GM18867 (cell line): ENCODE measurements around the gene RAD21L1.

Experiments used
- ATAC-seq: cut with Tn5 transposase; IDR thresholded peaks from one replicate; pipeline ENCODE4 v1.9.1; 2021; ENCODE audit warnings: mild to moderate bottlenecking, moderate library complexity; ENCODE audit not compliant: unreplicated experiment

RAD21L1 gene

GRCh38 chr20:1291191-1291741 is 65.4 kb downstream of the RAD21L1 start:
- no peak for ATAC-seq

- no peak for ATAC-seq
Observed at GRCh38 chr20:1292620-1293019, 66.8 kb downstream of the RAD21L1 start.

- ATAC-seq: no peak
Observed at GRCh38 chr20:1293641-1294379, 68.0 kb downstream of the RAD21L1 start.

- ATAC-seq: no peak
Observed at GRCh38 chr20:1294497-1294896, 68.7 kb downstream of the RAD21L1 start.

GRCh38 chr20:1295276-1295930 is 69.6 kb downstream of the RAD21L1 start:
- no peak for ATAC-seq

- ATAC-seq: no peak
Observed at GRCh38 chr20:1296117-1296610, 70.3 kb downstream of the RAD21L1 start.

- ATAC-seq: no peak
Observed at GRCh38 chr20:1296922-1297321, 71.1 kb downstream of the RAD21L1 start.

- ATAC-seq: no peak
Observed at GRCh38 chr20:1297486-1297885, 71.6 kb downstream of the RAD21L1 start.

GRCh38 chr20:1298166-1298565 is 72.3 kb downstream of the RAD21L1 start:
- no peak for ATAC-seq

- ATAC-seq: no peak
Observed at GRCh38 chr20:1298888-1299511, 73.2 kb downstream of the RAD21L1 start.

- no peak for ATAC-seq
Observed at GRCh38 chr20:1299522-1299921, 73.7 kb downstream of the RAD21L1 start.

GRCh38 chr20:1300083-1300840 is 74.4 kb downstream of the RAD21L1 start:
- no peak for ATAC-seq

- ATAC-seq: no peak
Observed at GRCh38 chr20:1301031-1301529, 75.2 kb downstream of the RAD21L1 start.

- ATAC-seq: no peak
Observed at GRCh38 chr20:1302685-1303541, 77.1 kb downstream of the RAD21L1 start.

GRCh38 chr20:1304710-1305515 is 79.1 kb downstream of the RAD21L1 start:
- no peak for ATAC-seq
